GM19238 (cell line): Measurements from ENCODE around the gene TULP3.

Experiments used
- DNase-seq: peaks from one replicate; pipeline ENCODE4 v3.0.0; 2011; ENCODE audit warnings: low spot score; ENCODE audit not compliant: insufficient read length

Gene TULP3

GRCh38 chr12:2925322-2925995 is 34.8 kb downstream of the TULP3 start:
- no peak for DNase-seq

GRCh38 chr12:2930865-2931264 is 40.2 kb downstream of the TULP3 start:
- DNase-seq, result no peak

GRCh38 chr12:2933586-2933985 is 42.9 kb downstream of the TULP3 start:
- DNase-seq, result no peak

GRCh38 chr12:2934371-2934770 is 43.7 kb downstream of the TULP3 start:
- DNase-seq, result no peak

- DNase-seq, result no peak
Measured at GRCh38 chr12:2936301-2936700, 45.6 kb downstream of the TULP3 start.

GRCh38 chr12:2937500-2937899 is 46.8 kb downstream of the TULP3 start:
- no peak for DNase-seq

GRCh38 chr12:2939191-2939590 is 48.5 kb downstream of the TULP3 start:
- no peak for DNase-seq

GRCh38 chr12:2940564-2940963 is 49.9 kb downstream of the TULP3 start:
- no peak for DNase-seq

- no peak for DNase-seq
Measured at GRCh38 chr12:2941524-2941923, 50.8 kb downstream of the TULP3 start.

- DNase-seq, result no peak
Measured at GRCh38 chr12:2944401-2945047, 53.8 kb downstream of the TULP3 start.

- no peak for DNase-seq
Measured at GRCh38 chr12:2949411-2949810, 58.7 kb downstream of the TULP3 start.

- DNase-seq, result no peak
Measured at GRCh38 chr12:2955888-2956287, 65.2 kb downstream of the TULP3 start.

GRCh38 chr12:2957816-2958431 is 67.2 kb downstream of the TULP3 start:
- DNase-seq, result no peak

- no peak for DNase-seq
Measured at GRCh38 chr12:2958432-2959191, 67.9 kb downstream of the TULP3 start.

- no peak for DNase-seq
Measured at GRCh38 chr12:2959192-2959504, 68.5 kb downstream of the TULP3 start, which contains the start of gene TEAD4. Gene TEAD4, plus strand, starts transcription at chr12:2959397.

- DNase-seq, result no peak
Measured at GRCh38 chr12:2959505-2960389, 69.1 kb downstream of the TULP3 start.

GRCh38 chr12:2960390-2960956 is 69.8 kb downstream of the TULP3 start:
- DNase-seq, result no peak

GRCh38 chr12:2960996-2961616 is 70.4 kb downstream of the TULP3 start:
- no peak for DNase-seq

- no peak for DNase-seq
Measured at GRCh38 chr12:2961705-2962104, 71.0 kb downstream of the TULP3 start.

- no peak for DNase-seq
Measured at GRCh38 chr12:2963154-2963759, 72.6 kb downstream of the TULP3 start.
